Smooth muscle cell of the brain vasculature (primary cell): ENCODE data around the gene ADAMTS20.
A peak's percentile ranks its signal among the peaks of the same experiment; 100 is the strongest.
"Not testable (repeated sequence)": the region's sequence is repeated elsewhere in the genome, so short reads cannot be mapped to it uniquely, and the experiment has no call there.

Experiments used
- DNase-seq: peaks from one replicate; pipeline ENCODE4 v3.0.0-alpha.2; 2012; ENCODE audit warnings: low read depth, low spot score

Gene ADAMTS20

GRCh38 chr12:43551971-43552559, at the start of gene ADAMTS20:
Gene ADAMTS20, minus strand, starts transcription at chr12:43552203. Its CDS starts 282 bp downstream, at chr12:43551921.
- no peak for DNase-seq

DNA sequence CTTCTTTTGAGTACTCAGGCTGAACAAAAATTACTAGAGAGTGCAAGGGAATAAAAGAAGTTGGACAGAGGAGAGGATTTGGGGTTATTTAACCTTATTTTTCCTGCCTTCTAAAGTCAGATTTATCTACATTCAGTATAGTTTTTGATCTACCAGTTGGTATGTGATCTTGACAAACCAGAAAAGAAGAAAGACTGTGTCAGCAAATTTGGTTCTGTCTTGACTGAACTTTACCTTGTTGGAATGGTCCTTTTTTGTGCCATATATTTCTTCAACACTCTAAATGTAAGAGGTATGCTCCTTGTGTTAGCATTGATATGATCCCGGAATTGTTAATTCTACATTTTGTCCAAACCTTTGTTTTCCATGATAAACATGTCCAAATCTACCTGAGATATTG, 47.7 kb upstream of the ADAMTS20 start:
- no peak for DNase-seq

- DNase-seq, result no peak
Observed at GRCh38 chr12:43599066-43599465, 47.1 kb upstream of the ADAMTS20 start.

- no peak for DNase-seq
Observed at GRCh38 chr12:43590307-43590706, 38.3 kb upstream of the ADAMTS20 start.

GRCh38 chr12:43586646-43587245, 34.7 kb upstream of the ADAMTS20 start:
- DNase-seq, result no peak

- DNase-seq, result no peak
Observed at GRCh38 chr12:43585676-43586075, 33.7 kb upstream of the ADAMTS20 start.

DNA sequence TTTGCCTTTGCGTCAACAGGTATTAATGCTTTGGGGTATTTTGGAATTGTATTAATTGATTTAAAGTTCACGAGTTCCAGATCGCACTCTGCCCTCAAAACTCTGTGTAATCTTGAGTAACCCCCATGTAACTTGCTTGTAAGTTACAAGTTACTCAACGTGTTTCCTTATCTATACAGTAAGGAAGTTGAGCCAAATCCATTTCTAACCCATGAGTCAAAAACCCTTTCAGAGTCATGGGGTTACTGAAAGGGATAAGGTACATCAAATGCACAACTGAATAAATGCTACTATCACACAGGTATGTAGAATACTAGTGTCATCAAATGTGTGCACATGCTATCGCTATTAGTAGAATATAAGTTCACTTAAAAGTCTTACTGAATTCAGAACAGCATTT, 28.6 kb upstream of the ADAMTS20 start:
- no peak for DNase-seq

- DNase-seq, result no peak
Observed at GRCh38 chr12:43579206-43579605, 27.2 kb upstream of the ADAMTS20 start.

GRCh38 chr12:43578782-43579181, 26.8 kb upstream of the ADAMTS20 start:
- no peak for DNase-seq

- no peak for DNase-seq
Observed at GRCh38 chr12:43577381-43577780, 25.4 kb upstream of the ADAMTS20 start.

GRCh38 chr12:43576162-43576561, 24.2 kb upstream of the ADAMTS20 start:
- no peak for DNase-seq

DNA sequence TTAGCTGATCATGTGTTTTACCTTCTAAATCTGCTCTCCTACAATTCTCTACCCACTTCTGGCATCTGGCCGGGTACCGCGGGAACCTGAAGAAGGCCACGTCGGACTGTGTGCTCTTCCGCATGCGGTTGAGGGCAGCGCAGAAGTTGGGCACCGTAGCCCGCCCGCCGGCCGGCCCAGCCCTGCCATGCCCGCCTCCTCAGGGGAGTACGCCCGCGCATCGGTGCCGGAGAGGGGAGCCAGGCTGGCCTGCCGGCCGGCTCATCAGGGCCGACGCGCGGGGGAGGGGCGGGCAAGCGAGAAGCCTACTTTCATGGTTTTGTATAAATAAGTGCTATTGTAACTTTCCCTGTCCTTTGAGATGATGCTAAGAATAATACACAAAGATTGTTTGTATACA, 19.9 kb upstream of the ADAMTS20 start:
- no peak for DNase-seq

- DNase-seq, result no peak
Observed at GRCh38 chr12:43556057-43556456, 4.1 kb upstream of the ADAMTS20 start.

DNA sequence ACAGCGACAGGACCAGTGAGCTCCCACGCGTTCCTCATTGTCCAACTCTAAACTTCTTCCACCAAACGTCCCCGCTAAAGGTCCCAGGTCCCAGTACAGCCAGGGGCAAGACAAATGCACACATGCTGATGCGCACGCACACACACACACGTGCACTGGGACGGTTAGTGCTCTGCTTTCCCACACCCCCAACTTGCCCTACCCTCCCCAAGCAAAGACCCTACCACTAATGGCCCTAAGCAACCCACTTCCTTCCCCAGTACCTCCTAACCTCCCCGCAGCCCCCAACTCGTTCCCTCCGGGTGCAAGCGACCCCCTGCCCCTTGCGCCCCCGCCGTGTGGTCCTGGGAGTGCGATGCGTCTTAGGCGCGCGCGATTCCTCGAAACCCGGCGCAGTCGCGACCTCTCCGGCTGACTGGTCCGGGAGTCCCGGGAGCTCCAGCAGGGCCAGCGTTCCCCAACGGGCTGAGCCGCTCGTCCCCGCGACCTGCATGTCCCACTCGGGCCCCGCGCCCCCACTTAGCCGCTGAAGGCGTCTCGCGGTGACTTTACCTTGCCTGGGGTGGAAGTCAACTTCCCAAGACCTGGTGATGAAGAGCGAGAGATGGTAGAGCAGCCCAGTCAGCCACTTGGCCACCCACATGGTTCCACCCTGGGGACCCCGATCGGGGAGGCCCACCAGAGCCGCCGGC, 578 bp downstream of the ADAMTS20 start:
- DNase-seq, result no peak

DNA sequence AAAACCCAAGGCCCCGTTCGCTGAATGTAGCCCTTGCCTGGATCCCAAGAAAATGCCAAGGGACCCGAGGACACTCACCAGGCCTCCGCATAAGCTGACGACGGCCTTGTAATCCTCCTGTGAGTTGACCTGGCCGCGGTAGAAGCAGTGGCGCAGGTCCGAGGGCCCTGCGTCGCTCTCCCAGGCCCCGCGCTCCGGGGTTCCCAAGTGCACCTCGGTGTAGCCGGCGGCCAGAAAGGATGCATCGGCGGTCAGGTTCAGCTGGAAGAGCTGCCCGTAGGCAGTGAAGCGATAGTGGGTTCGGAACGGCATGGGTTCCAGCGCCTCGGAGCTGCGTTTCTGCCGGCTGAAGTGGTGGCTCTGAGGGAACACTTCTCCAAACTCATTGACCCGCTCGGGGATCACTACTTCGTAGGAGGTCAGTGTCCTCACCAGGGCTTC, 1.2 kb downstream of the ADAMTS20 start:
- DNase-seq, result no peak

- no peak for DNase-seq
Observed at GRCh38 chr12:43544703-43545102, 7.3 kb downstream of the ADAMTS20 start.

DNA sequence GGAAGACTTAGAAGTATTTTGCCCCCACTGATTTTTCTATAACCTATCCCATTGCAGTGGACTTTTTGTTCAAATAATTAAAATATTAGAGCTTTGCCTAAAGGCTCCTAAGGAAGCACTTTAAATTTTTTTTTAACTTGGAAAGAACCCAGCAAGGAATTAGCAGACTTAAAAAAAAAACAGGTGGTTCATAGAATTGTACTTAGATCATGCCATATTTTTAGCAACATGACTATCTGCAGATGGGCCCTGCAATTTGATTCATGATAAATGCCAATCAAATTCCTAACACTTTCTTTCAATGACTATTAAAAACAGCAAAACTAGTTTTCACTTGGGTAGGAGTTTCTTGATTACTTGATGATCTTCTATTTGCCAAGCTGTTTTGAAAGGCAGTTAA, 11.5 kb downstream of the ADAMTS20 start:
- no peak for DNase-seq

GRCh38 chr12:43537675-43538074, 14.3 kb downstream of the ADAMTS20 start:
- DNase-seq, result not testable (repeated sequence)

- no peak for DNase-seq
Observed at GRCh38 chr12:43516045-43516444, 36.0 kb downstream of the ADAMTS20 start.

GRCh38 chr12:43501703-43502102, 50.3 kb downstream of the ADAMTS20 start:
- DNase-seq, result peak; percentile 3

GRCh38 chr12:43493261-43493797, 58.7 kb downstream of the ADAMTS20 start:
- DNase-seq, result no peak

DNA sequence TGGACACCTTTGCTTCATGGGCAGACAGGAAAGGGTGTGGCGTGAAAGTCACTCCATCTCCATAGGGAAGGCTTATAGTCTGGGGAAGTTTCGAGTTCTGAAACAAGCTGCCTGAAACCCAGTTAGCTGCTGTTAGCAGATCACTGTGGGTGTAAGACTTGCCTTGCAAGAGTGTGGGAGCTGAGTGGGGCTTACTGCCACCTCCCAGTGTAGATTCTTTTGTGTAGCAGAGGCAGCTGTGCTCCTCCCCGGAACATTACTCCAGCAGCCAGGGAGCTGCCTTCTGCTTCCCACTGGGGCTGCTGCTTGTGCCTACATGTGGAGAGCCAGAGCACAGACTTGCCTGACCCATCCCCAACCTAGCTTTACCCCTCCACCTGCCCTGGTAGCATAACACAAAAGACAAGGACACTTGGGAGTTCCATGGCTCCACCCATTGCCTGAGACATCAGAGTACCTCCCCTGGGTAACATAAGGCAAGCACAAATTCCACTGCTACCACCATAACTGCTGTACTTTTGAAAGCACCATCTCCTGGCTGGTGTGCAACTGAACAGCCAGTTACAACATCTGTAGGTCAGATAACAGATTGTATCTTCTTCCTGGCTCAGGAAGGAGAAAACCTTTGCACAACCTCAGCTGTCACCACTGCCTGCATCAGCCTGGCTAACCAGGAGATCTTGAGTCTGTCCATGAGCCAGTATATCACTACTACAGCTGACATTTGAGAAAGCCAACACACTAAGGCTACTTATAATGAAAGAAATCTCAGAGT, 69.5 kb downstream of the ADAMTS20 start:
- no peak for DNase-seq
